Prostate gland (tissue), 2 donors: ENCODE data around the gene MED27. TPM values are rescaled to one million over a fixed set of nuclear protein-coding genes. Genes with fewer than 3 reads are reported as not detected.

Experiments used
- DNase-seq: peaks from one replicate; pipeline ENCODE4 v3.0.0-alpha.2; 2019; ENCODE audit warnings: low spot score
- H3K27ac ChIP-seq, 2 donors: fragments of 200-600 bp; sonication (generic); 2 replicates each; pipeline ENCODE4 v1.5.1; 2017 to 2019
- H3K27me3 ChIP-seq: fragments of 200-600 bp; sonication (generic); replicated peaks from 2 replicates; pipeline ENCODE4 v1.5.1; 2019; ENCODE audit not compliant: insufficient read depth
- H3K36me3 ChIP-seq, 2 donors: fragments of 200-600 bp; sonication (generic); 1 replicate in 1 of 2; 2 replicates in 1 of 2; pipeline versions ENCODE4 v1.5.1 to v1.8.1; 2017 to 2019
- H3K4me1 ChIP-seq: fragments of 200-600 bp; sonication (generic); replicated peaks from 2 replicates; pipeline ENCODE4 v1.5.1; 2019
- H3K4me3 ChIP-seq, 2 donors: fragments of 200-600 bp; sonication (generic); 2 replicates each; pipeline ENCODE4 v1.5.1; 2017 to 2019
- H3K9me3 ChIP-seq: fragments of 200-600 bp; sonication (generic); 2 replicates; pipeline ENCODE4 v1.5.1; 2017
- POLR2A ChIP-seq: fragments of 450-650 bp; IDR thresholded peaks from one replicate; pipeline ENCODE4 v1.6.1; 2016; ENCODE audit warnings: antibody characterized with exemption, mild to moderate bottlenecking
- POLR2AphosphoS5 ChIP-seq: sonication (generic); formaldehyde crosslinking; IDR thresholded peaks from one replicate; pipeline ENCODE4 v1.6.1; 2017; ENCODE audit warnings: antibody characterized with exemption
- WGBS: methylation state at CpG from one replicate; pipeline ENCODE4 v1.1.5; 2018; 5-methylcytosine and 5-hydroxymethylcytosine counted together
- intact Hi-C: fragments of 100-400 bp; cut with DNase I; formaldehyde crosslinking; loops from one replicate; pipeline ENCODE4 v1.14.2; 2022
- total RNA-seq, 2 donors: library from RNA; depleted of rRNA; stranded (reverse); fragments of >200 nt; gene quantifications; one replicate each; pipeline ENCODE4 v1.1.0, GENCODE V29; 2016
- TF ChIP-seq, protein P1 (sequence below), 4 experiments: fragments of 200-600 bp in 2 of 4; fragments of 450-650 bp in 2 of 4; sonication (generic) in 2 of 4; IDR thresholded peaks; 1 replicate in 3 of 4; 2 replicates in 1 of 4; pipeline ENCODE4 v1.5.1; 2016 to 2019; ENCODE audit warnings: antibody characterized with exemption in 4 of 4, mild to moderate bottlenecking in 2 of 4, moderate library complexity in 2 of 4

The MED27 gene
- total RNA-seq, 2 donors from 2014 or later: 17.4 to 22.7 TPM

DNA sequence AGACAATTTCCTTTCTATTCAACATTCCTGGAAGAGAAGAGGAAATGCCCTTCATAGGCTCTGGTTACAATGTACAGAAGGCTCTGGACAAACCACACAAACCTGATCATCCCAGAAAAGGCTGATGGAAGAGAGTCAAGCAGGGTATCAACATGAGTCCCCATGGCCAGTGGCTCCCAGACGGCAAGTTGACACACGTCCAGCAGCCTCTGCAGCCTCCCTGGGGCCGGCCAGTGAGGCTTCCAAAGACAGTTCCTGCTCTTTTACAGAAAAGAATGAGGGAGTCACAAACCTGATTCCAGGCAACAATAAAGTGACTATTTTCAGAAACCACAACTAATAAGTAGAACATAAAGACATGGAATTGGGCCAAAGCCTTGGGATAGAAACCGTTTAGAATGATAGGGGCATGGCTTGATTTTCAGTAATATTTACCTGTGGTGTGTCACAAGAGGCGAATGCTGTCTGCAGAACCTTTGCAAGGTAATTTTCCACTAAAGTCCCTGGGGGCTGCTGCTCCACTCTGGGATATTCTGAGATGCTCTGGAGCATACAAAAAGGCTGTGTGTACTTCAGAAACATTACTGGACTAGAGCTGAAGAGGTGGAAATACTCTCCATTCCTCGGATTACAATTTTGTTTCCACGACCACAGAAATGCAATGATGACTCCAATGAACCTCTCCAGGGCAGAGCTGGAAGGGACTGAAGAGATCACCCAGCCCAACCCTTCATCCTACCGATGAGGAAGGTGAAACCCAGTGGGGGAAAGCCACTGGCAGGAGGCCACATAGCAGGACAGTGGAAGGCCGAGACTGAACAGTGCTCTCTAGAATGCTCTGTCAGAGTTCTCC lies 10.4 kb downstream of the MED27 start:
- H3K36me3 ChIP-seq: no peaks in the 10 kb centered on the region
- intact Hi-C loops: no loop called here
- no peak overlapping the region for H3K27ac ChIP-seq
- no peak for DNase-seq
- no peaks in the 10 kb centered on the region for H3K27me3 ChIP-seq
- 52% methylated on average over 9 of the region's 9 CpGs for WGBS
- no peaks in the 10 kb centered on the region for H3K4me1 ChIP-seq
- no peak overlapping the region for H3K4me3 ChIP-seq
- no peaks in the 10 kb centered on the region for H3K9me3 ChIP-seq
- TF ChIP-seq, protein P1, sequence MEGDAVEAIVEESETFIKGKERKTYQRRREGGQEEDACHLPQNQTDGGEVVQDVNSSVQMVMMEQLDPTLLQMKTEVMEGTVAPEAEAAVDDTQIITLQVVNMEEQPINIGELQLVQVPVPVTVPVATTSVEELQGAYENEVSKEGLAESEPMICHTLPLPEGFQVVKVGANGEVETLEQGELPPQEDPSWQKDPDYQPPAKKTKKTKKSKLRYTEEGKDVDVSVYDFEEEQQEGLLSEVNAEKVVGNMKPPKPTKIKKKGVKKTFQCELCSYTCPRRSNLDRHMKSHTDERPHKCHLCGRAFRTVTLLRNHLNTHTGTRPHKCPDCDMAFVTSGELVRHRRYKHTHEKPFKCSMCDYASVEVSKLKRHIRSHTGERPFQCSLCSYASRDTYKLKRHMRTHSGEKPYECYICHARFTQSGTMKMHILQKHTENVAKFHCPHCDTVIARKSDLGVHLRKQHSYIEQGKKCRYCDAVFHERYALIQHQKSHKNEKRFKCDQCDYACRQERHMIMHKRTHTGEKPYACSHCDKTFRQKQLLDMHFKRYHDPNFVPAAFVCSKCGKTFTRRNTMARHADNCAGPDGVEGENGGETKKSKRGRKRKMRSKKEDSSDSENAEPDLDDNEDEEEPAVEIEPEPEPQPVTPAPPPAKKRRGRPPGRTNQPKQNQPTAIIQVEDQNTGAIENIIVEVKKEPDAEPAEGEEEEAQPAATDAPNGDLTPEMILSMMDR (IDR thresholded peaks at IDR 0.05): no peak
- TF ChIP-seq POLR2A: no peak
- no peak for TF ChIP-seq POLR2AphosphoS5

DNA sequence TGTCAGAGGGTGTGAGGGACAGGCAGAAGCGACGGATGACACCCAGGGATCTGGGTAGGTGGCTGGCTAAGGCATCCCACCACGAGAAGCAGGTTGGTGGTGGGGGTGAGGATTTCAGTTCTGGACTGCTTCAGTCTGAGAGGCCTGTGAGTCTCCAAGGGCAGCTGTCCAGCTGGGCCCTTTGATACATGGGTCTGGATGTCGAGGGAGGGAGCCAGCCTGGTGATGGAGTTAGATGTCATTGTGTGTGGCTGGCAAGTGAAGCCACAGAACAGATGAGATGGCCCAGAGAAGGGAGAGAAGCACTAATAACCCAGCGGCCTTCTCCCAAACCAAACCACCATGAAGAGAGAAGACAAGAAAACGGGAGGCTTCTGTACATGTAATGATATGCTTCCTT lies 11.1 kb downstream of the MED27 start:
- 83% methylated on average over 6 of the region's 6 CpGs for WGBS
- no peak overlapping the region for H3K27ac ChIP-seq
- TF ChIP-seq, protein P1 (IDR thresholded peaks at IDR 0.05): no peak
- TF ChIP-seq POLR2A (no peak), POLR2AphosphoS5 (no peak)
- no peaks in the 10 kb centered on the region for H3K27me3 ChIP-seq
- H3K4me3 ChIP-seq: no peak overlapping the region
- H3K9me3 ChIP-seq: no peaks in the 10 kb centered on the region
- intact Hi-C loops: no loop called here
- H3K36me3 ChIP-seq: no peaks in the 10 kb centered on the region
- H3K4me1 ChIP-seq: no peaks in the 10 kb centered on the region
- no peak for DNase-seq

DNA sequence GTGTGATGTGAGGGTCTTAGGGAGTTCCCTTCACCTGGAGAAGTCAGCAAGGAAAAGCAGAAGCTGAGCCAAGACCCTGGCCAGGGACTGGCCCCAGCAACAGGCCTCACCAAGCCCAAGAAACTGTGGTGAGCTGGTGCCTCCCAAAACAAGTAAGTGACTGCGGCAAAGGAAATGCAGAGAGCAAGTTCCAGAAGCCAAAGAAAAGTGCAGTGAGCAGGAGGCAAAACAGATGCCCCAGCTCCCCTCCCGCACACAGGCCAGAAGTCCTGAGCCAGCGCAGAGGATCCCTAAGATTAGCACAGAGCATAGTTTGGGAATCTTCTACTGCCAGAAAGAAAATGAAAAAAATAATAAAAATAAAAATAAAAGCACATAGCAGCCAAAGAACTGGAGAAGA lies 13.2 kb downstream of the MED27 start:
- no peak for TF ChIP-seq POLR2A
- no peak for TF ChIP-seq POLR2AphosphoS5
- TF ChIP-seq, protein P1 (IDR thresholded peaks at IDR 0.05): no peak
- WGBS: 94% methylated on average over 3 of the region's 3 CpGs
- no peaks in the 10 kb centered on the region for H3K36me3 ChIP-seq
- intact Hi-C loops: no loop called here
- H3K9me3 ChIP-seq: no peaks in the 10 kb centered on the region
- no peaks in the 10 kb centered on the region for H3K27me3 ChIP-seq
- no peaks in the 10 kb centered on the region for H3K4me1 ChIP-seq
- no peak overlapping the region for H3K4me3 ChIP-seq
- DNase-seq: no peak
- H3K27ac ChIP-seq: no peak overlapping the region

DNA sequence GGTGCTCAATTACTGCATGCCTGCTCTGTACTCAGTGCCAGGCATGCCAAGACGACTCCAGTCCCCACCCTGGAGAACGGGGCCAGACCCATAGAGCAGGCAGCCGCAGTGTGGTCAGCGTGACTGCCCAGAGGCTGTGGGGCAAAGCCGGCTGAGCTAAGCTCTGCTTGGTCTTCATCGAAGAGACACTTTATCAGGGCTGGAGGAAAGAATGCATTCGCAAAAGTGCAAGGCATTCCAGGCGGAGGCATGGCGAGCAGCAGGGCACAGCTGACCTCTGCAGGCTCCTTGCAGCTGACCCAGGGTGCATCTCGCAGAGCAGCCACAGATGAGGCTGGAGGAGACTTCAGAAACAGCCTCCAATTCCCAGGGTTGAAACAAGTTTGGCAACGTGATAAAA lies 13.6 kb downstream of the MED27 start:
- DNase-seq: no peak
- TF ChIP-seq, protein P1 (IDR thresholded peaks at IDR 0.05): no peak
- TF ChIP-seq POLR2AphosphoS5: no peak
- no peak for TF ChIP-seq POLR2A
- no peak overlapping the region for H3K4me3 ChIP-seq
- H3K27ac ChIP-seq: no peak overlapping the region
- intact Hi-C loops: no loop called here
- no peaks in the 10 kb centered on the region for H3K36me3 ChIP-seq
- H3K4me1 ChIP-seq: no peaks in the 10 kb centered on the region
- H3K9me3 ChIP-seq: no peaks in the 10 kb centered on the region
- 87% methylated on average over 11 of the region's 11 CpGs for WGBS
- H3K27me3 ChIP-seq: no peaks in the 10 kb centered on the region

DNA sequence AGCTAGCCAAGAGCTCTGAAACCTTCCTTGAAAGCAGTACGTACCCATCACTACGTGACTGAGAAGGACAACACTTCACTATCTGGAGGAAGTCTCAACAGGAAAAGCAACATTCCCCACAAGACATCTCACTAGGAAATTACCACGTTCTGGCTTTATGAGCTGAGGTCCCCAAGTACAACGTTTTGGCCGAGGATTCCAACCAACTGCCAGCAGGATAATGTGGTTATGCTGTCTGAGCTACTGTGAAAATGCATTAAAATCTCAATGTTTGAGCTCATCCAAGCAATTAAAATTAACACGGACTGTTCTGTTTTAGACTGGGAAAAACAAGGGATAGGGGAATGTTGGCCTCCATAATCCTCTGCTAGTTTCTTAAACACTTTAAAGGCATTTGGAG lies 16.4 kb downstream of the MED27 start:
- DNase-seq: no peak
- H3K36me3 ChIP-seq: no peaks in the 10 kb centered on the region
- WGBS: 55% methylated on average over 6 of the region's 6 CpGs
- no peaks in the 10 kb centered on the region for H3K9me3 ChIP-seq
- no peak for TF ChIP-seq POLR2AphosphoS5
- no peak for TF ChIP-seq POLR2A
- TF ChIP-seq, protein P1 (IDR thresholded peaks at IDR 0.05): no peak
- H3K27me3 ChIP-seq: no peaks in the 10 kb centered on the region
- intact Hi-C loops: no loop called here
- no peaks in the 10 kb centered on the region for H3K4me1 ChIP-seq
- H3K27ac ChIP-seq: no peak overlapping the region
- H3K4me3 ChIP-seq: no peak overlapping the region
